DOHH2 (cell line): ENCODE results near the gene SULT2B1.

Experiments used
- H3F3A ChIP-seq: fragments of 200-600 bp; sonication (generic), shearing (Covaris generic); 2 replicates; pipeline ENCODE4 v1.6.0; 2016; ENCODE audit warnings: antibody characterized with exemption, mild to moderate bottlenecking; ENCODE audit not compliant: control insufficient read depth, insufficient read depth
- H3K27ac ChIP-seq: fragments of 200-600 bp; sonication (generic); 2 replicates; pipeline ENCODE4 v1.5.1; 2014; ENCODE audit warnings: low read depth, mild to moderate bottlenecking, low read length, moderate library complexity
- H3K27me3 ChIP-seq: fragments of 200-600 bp; sonication (generic); 2 replicates; pipeline ENCODE4 v1.6.1; 2014; ENCODE audit warnings: mild to moderate bottlenecking, low read length, mixed read lengths; ENCODE audit not compliant: control insufficient read depth
- H3K36me3 ChIP-seq: fragments of 200-600 bp; sonication (generic); 2 replicates; pipeline ENCODE4 v1.6.1; 2014; ENCODE audit warnings: mild to moderate bottlenecking, low read length, moderate library complexity, mixed read lengths; ENCODE audit not compliant: control insufficient read depth
- H3K4me1 ChIP-seq: fragments of 200-600 bp; sonication (generic); 2 replicates; pipeline ENCODE4 v1.6.1; 2014; ENCODE audit warnings: mild to moderate bottlenecking, low read length, mixed read lengths; ENCODE audit not compliant: control insufficient read depth
- H3K4me2 ChIP-seq: fragments of 200-600 bp; sonication (generic); 2 replicates; pipeline ENCODE4 v1.6.0; 2014; ENCODE audit warnings: mild to moderate bottlenecking, low read length, moderate library complexity
- H3K4me3 ChIP-seq: fragments of 200-600 bp; sonication (generic); 2 replicates; pipeline ENCODE4 v1.5.1; 2014; ENCODE audit warnings: mild to moderate bottlenecking, low read length, mixed read lengths
- H3K79me2 ChIP-seq: fragments of 200-600 bp; sonication (generic); 2 replicates; pipeline ENCODE4 v1.6.1; 2014; ENCODE audit warnings: mild to moderate bottlenecking, low read length, mixed read lengths; ENCODE audit not compliant: control insufficient read depth
- H3K9me2 ChIP-seq: fragments of 200-600 bp; sonication (generic); replicated peaks from 2 replicates; pipeline ENCODE4 v1.6.1; 2014; ENCODE audit warnings: mild to moderate bottlenecking, low read length, mixed read lengths; ENCODE audit not compliant: control insufficient read depth
- H3K9me3 ChIP-seq: fragments of 200-600 bp; sonication (generic); 2 replicates; pipeline ENCODE4 v1.6.1; 2014; ENCODE audit warnings: antibody characterized with exemption, low read length, mixed read lengths; ENCODE audit not compliant: control insufficient read depth, insufficient read depth
- H4K20me1 ChIP-seq: fragments of 200-600 bp; sonication (generic); 2 replicates; pipeline ENCODE4 v1.6.0; 2014; ENCODE audit warnings: low read depth, mild to moderate bottlenecking, antibody characterized with exemption, low read length, moderate library complexity; ENCODE audit not compliant: control insufficient read depth, insufficient read depth
- CTCF ChIP-seq: fragments of 200-600 bp; sonication (generic); IDR thresholded peaks from one replicate; pipeline ENCODE4 v1.5.1; 2014; ENCODE audit warnings: antibody characterized with exemption, mild to moderate bottlenecking, low read depth, low read length; ENCODE audit not compliant: poor library complexity, severe bottlenecking
- EZH2phosphoT487 ChIP-seq: fragments of 200-600 bp; sonication (generic); IDR thresholded peaks from 2 replicates; pipeline ENCODE4 v1.6.1; 2017; ENCODE audit warnings: borderline replicate concordance, mild to moderate bottlenecking, antibody characterized with exemption, low read length, moderate library complexity, mixed read lengths

SULT2B1 gene

DNA sequence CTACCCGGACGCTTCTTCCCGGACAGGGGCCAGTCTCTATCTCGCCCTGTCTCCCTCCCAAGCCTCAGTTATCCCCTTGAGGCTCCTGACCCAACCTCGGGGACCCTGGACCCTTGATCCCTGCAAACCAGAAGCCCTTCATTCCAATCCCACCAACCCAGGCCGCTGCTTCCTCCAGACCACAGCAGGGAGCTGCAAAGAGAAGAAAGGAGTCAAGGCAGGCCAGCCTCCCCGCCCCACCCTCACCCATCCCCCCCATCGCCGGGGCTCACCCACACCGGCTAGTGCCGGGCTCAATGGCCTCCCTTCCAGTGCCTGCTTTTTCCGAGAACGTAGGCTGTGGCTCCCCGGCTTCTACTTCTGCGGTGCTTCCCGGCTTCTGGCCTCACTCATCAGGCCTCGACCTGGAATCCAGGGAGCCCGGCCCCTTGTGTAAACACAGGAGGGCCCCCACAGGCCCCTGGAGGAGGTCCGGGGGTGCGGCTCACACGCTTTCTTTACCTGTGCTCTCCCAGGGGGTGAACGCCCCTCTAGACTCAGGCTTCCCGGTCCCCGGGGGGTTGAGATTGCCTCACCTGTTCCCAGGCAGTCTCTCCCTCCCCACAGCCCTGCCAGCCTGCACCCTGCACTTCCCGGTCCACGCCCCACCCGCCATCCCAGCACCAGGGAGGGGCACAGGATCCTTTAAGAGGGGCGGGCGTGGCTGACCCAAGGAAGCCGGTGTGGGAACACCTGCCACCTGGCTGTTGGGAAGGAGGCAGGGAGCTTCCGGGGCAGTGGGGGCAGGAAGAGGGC, 62.7 kb downstream of the SULT2B1 start, which contains the start of gene FAM83E:
Gene FAM83E (minus strand): TSS at position 641 of the 795 bp plus-strand sequence. CDS start 1,704 bp downstream, outside the sequence.
- Histone ChIP-seq H3K9me3 (no peaks in the 10 kb centered on the region), H3F3A (peaks cover 34% of the 10 kb centered on the region), H3K27ac (no peak within 1 kb of the TSS), H3K4me2 (no peak within 1 kb of the TSS), H4K20me1 (peaks cover 23% of the 10 kb centered on the region), H3K36me3 (peaks cover 61% of the 10 kb centered on the region), H3K4me1 (peaks cover 16% of the 10 kb centered on the region), H3K9me2 (no peaks in the 10 kb centered on the region), H3K4me3 (no peak within 1 kb of the TSS), H3K27me3 (no peaks in the 10 kb centered on the region), H3K79me2 (peaks cover 36% of the 10 kb centered on the region)
- TF ChIP-seq CTCF (no peak), EZH2phosphoT487 (no peak)

DNA sequence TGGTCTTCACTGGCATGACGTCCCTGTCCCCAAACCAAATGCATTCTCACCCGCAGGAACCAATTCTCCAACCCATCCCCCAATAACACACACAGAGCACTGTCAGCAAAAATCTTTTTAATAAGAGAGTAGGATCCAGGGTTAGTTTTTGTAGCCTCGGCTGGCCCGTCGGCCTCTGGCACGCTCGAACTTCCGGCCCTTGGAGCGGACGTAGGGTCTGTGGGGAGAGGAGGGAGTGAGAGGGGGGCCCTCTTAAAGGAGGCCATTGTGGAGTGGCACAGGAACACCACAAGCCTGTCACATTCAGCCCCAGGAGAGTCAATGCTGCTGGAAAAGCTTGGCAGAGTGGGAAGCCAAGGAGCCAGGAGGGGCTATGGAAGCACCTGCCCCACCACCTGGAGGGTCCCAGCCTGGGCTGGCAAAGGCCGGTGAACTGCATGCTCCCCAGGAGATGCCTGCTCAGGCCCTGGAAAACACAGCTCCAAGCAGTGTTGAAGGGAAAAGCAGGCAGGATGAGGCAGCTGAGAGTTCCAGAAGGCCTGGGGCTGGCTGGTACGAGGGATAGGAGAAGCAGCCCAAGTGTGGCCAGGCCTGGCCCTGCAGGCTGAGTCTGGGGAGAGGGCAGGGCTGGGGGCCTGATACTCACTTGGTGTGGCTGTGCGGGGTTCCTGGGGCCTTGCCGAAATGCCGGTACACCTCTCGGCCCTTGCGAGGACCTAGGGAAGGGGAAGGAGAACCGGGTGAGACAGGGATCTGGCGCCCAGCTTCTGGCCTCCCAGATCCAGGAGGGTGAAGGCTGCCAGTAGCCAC, 63.5 kb downstream of the SULT2B1 start:
- Histone ChIP-seq H3K4me2 (no peak overlapping the region), H3K4me3 (no peak overlapping the region), H3K79me2 (peaks cover 44% of the 10 kb centered on the region), H4K20me1 (peaks cover 23% of the 10 kb centered on the region), H3K4me1 (peaks cover 23% of the 10 kb centered on the region), H3K9me3 (no peaks in the 10 kb centered on the region), H3K27me3 (no peaks in the 10 kb centered on the region), H3K27ac (no peak overlapping the region), H3F3A (peaks cover 34% of the 10 kb centered on the region), H3K36me3 (peaks cover 61% of the 10 kb centered on the region), H3K9me2 (no peaks in the 10 kb centered on the region)
- no peak for TF ChIP-seq EZH2phosphoT487
- no peak for TF ChIP-seq CTCF

DNA sequence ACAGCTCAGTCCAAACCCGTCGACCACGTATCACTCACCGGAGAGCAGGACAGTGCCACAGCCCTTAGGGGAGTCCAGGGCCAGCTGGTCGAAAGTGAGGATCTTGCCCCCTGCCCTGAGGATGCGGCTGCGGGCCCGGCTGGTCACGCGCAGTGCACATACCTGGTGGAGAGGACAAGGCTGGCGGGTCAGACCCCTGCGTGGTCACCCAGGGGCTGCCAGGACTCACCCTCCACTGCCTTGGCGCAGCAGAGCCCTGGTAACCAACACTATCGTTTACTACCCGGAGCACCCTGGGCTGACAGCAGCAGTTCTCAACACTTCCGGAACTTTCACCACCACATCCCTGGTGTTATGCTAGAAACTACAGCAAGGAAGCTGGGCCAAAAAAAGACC, 64.1 kb downstream of the SULT2B1 start:
- peaks cover 45% of the 10 kb centered on the region for H3K79me2 ChIP-seq
- H3F3A ChIP-seq = peaks cover 34% of the 10 kb centered on the region
- no peaks in the 10 kb centered on the region for H3K9me2 ChIP-seq
- no peaks in the 10 kb centered on the region for H3K9me3 ChIP-seq
- no peak overlapping the region for H3K27ac ChIP-seq
- no peaks in the 10 kb centered on the region for H3K27me3 ChIP-seq
- peaks cover 24% of the 10 kb centered on the region for H3K4me1 ChIP-seq
- H3K4me3 ChIP-seq = no peak overlapping the region
- H4K20me1 ChIP-seq = peaks cover 23% of the 10 kb centered on the region
- H3K36me3 ChIP-seq = peaks cover 61% of the 10 kb centered on the region
- TF ChIP-seq EZH2phosphoT487 (no peak), CTCF (no peak)
- H3K4me2 ChIP-seq = no peak overlapping the region
